Measurements from ENCODE around the gene PDK3.

The PDK3 gene

DNA sequence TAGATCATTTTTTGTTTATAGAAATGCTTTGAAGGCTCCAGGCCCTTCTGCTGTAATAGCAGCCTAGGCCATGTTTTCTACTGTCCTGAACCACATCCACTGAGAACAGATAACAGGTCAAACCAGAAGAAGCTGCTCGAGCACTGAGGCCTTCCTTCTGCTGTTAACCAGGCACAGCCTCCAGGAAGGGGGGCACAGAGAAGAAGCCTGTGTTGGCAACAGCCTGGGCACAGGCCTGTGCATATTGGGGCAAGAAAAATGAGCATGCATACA, 37.4 kb upstream of the PDK3 start:
- TF ChIP-seq ZFX (IDR thresholded peaks at IDR 0.05) = no peak
- no peak for TF ChIP-seq CTCF (conservative IDR thresholded peaks at IDR 0.05)
- no peak overlapping the region for H3K27ac ChIP-seq

DNA sequence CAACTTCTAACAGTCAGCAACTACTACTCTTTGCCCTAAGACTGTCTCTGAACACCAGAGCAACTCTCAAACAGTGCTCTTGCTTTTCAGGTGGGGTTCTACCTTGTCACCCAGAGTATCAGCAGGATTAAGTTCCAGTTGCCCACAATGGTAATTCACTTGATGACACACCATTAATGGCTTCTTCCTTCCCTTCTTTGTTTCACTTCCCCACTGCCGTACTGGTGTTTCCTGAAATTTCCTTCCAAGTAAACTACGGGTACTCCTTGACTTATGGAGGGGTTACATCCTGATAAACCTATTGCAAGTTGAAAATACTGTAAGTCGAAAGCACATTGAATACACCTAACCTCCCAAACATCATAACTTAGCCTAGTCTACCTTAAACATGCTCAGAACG, 36.6 kb upstream of the PDK3 start:
- TF ChIP-seq CTCF (conservative IDR thresholded peaks at IDR 0.05) (no peak), ZFX (IDR thresholded peaks at IDR 0.05) (no peak)
- no peak overlapping the region for H3K27ac ChIP-seq

- TF ChIP-seq CTCF (conservative IDR thresholded peaks at IDR 0.05) = no peak
- no peak for TF ChIP-seq ZFX (IDR thresholded peaks at IDR 0.05)
- H3K27ac ChIP-seq = no peak overlapping the region
Observed at GRCh38 chrX:24435060-24435459, 30.0 kb upstream of the PDK3 start.

DNA sequence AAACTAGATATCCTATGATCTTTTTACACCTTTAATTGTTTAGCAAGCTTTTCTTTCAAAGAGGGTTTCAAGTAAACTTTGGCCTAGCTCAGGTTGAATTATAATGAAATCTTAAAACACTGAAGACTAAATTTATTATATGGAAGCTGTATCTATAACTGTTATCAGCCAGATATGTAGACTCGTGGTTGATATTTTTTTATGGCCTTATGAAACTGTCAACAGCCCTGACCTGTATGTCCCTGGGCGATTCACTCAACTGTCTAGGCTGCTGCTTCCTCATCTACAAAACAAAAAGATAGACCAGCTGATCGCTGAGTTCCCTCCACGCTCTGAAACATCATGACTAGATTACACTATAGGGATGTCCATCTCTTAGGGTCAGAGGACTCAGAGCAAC, 21.2 kb upstream of the PDK3 start:
- no peak overlapping the region for H3K27ac ChIP-seq
- no peak for TF ChIP-seq CTCF (conservative IDR thresholded peaks at IDR 0.05)
- no peak for TF ChIP-seq ZFX (IDR thresholded peaks at IDR 0.05)

DNA sequence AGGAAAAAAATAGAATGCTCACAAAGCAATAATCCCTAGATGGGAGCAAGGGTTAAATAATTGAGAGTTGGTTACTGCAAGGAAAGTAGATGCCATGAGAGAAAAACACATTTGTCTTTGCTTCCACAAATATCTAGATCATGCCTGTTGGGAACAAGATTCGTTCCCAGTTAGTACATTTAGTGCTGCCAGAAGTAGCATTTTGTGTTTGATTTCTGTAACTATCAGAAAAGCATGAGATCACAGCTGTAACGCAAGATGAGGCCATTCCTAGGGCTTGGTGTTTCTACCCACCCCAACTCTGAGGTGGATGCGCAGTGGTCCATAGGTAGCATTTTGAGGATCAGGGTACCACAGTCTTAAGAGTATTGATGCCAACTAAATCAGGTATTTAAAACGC, 20.4 kb upstream of the PDK3 start:
- TF ChIP-seq ZFX (IDR thresholded peaks at IDR 0.05) (no peak), CTCF (conservative IDR thresholded peaks at IDR 0.05) (no peak)
- no peak overlapping the region for H3K27ac ChIP-seq

DNA sequence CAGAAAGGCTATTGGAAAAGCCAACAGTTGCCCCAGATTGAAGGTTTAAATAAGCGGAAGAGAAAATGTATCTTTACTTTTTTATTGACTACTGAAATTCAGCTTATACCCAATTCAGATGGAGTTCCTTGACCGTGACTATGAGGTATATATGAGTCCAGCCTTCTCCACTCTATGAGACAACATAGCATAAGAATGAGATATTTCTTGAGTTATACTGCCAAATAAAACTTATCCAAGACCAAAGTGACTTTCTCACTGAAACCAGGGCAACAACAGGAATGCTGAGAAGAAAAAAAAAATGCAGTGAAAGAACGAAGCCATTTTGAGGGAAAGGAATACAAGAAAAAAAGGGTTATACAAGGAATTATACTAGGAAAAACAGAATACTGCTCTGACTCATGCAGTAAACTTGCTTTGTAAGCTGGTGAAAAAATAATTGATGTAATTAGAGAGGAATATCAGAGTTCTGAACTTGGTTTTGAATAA, 16.3 kb upstream of the PDK3 start:
- H3K27ac ChIP-seq = no peak overlapping the region
- TF ChIP-seq ZFX (IDR thresholded peaks at IDR 0.05) (no peak), CTCF (conservative IDR thresholded peaks at IDR 0.05) (no peak)

- H3K27ac ChIP-seq = no peak overlapping the region
- TF ChIP-seq ZFX (IDR thresholded peaks at IDR 0.05) = no peak
- no peak for TF ChIP-seq CTCF (conservative IDR thresholded peaks at IDR 0.05)
Observed at GRCh38 chrX:24463077-24463476, 2.0 kb upstream of the PDK3 start.
